Measurements from ENCODE around the gene ADGRE1.

Gene ADGRE1

DNA sequence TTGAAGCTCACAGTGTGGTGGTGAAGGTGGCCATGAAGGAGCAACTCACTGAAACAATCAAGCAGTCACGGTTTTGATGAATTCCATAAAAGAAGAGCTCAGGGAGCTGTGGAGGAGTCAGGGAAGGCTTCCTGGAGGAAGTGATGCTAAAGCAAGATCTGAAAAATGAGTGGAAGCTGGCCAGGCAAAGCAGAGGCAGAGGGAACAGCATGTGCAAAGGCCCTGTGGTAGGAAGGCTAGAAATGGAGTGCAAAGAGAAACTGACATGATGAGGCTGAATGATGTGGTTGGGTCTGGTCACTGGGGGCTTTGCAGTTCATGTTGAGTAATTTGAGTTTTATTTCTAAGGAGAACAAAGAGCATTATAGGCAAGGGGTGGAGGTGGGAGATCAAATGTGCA is 6.9 kb downstream of the ADGRE1 start:
- DNase-seq (ENCODE audit: low read depth), result no peak
- TF ChIP-seq, protein P1, sequence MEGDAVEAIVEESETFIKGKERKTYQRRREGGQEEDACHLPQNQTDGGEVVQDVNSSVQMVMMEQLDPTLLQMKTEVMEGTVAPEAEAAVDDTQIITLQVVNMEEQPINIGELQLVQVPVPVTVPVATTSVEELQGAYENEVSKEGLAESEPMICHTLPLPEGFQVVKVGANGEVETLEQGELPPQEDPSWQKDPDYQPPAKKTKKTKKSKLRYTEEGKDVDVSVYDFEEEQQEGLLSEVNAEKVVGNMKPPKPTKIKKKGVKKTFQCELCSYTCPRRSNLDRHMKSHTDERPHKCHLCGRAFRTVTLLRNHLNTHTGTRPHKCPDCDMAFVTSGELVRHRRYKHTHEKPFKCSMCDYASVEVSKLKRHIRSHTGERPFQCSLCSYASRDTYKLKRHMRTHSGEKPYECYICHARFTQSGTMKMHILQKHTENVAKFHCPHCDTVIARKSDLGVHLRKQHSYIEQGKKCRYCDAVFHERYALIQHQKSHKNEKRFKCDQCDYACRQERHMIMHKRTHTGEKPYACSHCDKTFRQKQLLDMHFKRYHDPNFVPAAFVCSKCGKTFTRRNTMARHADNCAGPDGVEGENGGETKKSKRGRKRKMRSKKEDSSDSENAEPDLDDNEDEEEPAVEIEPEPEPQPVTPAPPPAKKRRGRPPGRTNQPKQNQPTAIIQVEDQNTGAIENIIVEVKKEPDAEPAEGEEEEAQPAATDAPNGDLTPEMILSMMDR (conservative IDR thresholded peaks at IDR 0.05; ENCODE audit: low read depth, low read length), result no peak
- no peak overlapping the region for H3K4me3 ChIP-seq (ENCODE audit: low read depth, low read length)

DNA sequence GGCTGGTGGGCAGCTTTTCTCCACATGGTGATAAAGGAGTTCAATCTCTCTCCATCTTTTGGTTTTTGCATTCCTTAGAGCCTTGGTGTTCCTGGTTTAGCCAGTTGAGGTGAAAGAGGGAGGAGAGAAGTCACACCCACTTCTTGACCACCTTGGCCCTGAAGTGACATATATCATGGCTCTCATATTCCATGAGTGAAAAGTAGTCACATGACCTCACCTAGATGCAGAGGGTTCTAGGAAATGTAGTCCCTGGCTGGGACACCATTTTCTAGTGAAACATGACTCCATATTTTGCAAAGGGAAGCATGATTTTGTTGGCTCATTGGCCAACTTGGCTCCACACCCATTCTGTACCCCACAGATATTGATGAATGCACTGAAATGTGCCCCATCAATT is 16.1 kb downstream of the ADGRE1 start:
- no peak overlapping the region for H3K4me3 ChIP-seq (ENCODE audit: low read depth, low read length)
- DNase-seq (ENCODE audit: low read depth), result no peak
- TF ChIP-seq, protein P1 (conservative IDR thresholded peaks at IDR 0.05; ENCODE audit: low read depth, low read length), result no peak

DNA sequence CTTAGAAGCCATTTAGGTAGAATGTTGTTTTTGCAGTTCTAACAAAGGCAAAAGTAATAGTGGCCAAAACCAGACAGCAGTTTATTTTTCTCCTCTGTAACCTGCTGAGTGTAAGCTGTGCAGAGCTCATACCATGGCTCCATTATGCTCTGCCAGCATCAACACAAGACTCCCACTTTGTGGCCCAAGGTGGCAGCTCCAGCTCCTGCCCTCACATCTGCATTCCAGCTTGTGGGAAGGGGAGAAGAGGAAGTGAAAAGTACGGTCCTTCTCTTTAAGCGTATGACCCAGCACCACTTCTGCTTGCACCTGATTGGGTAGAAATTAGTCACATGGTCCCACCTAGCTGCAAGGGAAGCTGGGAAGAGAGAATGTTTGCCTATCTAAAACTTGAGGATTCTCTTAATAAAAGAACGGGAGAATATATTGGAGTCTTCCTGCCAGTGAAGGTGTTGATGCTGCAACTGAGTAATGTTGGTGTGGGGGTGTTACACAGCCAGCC is 19.2 kb downstream of the ADGRE1 start:
- TF ChIP-seq, protein P1 (conservative IDR thresholded peaks at IDR 0.05; ENCODE audit: low read depth, low read length), result no peak
- no peak overlapping the region for H3K4me3 ChIP-seq (ENCODE audit: low read depth, low read length)
- DNase-seq (ENCODE audit: low read depth), result no peak

DNA sequence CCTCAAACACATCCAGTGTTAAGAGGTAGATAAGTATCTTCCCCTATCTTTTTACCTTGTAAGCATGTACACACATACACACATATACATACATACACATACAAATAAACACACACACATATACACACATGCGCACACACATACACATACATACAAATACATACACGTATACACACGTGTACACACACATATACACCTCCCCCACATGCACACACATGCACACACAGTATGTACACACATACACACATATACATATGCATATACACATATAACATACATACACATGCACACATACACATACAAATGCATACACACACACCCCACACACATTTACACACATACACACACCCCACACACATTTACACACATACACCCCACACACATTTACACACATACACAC is 24.1 kb downstream of the ADGRE1 start:
- TF ChIP-seq, protein P1 (conservative IDR thresholded peaks at IDR 0.05; ENCODE audit: low read depth, low read length), result no peak

DNA sequence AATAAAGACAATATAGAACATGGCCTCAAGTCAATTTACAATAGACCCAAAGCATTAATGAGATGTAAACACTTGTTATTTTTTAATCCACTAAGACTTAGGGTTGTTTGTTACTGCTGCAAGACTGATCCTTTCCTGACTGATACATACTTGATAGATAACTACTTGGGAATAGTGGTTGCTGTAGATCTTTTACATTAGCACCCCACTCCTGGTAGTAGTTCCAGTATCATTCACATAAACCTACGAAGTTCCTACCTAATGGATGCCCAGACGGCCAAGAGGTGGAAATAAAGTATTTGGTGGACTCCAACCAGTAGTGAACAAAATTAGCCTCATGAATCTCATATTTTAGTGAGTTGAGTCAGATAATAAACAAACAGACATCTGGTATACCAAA is 26.9 kb downstream of the ADGRE1 start:
- no peak overlapping the region for H3K4me3 ChIP-seq (ENCODE audit: low read depth, low read length)
- no peak for DNase-seq (ENCODE audit: low read depth)
- TF ChIP-seq, protein P1 (conservative IDR thresholded peaks at IDR 0.05; ENCODE audit: low read depth, low read length), result no peak

More for the DNA sequence above, 24.1 kb downstream of the ADGRE1 start:
- no peak overlapping the region for H3K4me3 ChIP-seq (ENCODE audit: low read depth, low read length)
- DNase-seq (ENCODE audit: low read depth), result no peak

DNA sequence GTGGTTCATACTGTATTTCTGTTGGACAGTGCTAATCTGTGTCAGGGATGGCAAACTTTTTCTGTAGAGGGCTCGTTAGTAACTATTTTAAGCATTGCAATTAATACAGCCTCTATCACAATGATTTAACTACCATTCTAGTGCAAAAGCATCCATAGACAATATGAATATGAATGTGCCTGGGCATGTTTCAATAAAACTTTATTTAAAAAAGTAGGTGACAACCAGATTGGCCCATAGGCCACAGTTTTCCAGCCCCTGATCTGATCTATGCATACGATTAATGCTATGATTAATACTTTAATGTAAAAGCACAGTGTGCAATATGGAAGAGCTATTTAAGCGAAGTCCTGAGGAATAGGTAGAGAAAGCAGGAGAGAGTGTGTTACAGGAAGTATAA is 29.6 kb downstream of the ADGRE1 start:
- DNase-seq (ENCODE audit: low read depth), result no peak
- H3K4me3 ChIP-seq (ENCODE audit: low read depth, low read length), result no peak overlapping the region
- TF ChIP-seq, protein P1 (conservative IDR thresholded peaks at IDR 0.05; ENCODE audit: low read depth, low read length), result no peak

DNA sequence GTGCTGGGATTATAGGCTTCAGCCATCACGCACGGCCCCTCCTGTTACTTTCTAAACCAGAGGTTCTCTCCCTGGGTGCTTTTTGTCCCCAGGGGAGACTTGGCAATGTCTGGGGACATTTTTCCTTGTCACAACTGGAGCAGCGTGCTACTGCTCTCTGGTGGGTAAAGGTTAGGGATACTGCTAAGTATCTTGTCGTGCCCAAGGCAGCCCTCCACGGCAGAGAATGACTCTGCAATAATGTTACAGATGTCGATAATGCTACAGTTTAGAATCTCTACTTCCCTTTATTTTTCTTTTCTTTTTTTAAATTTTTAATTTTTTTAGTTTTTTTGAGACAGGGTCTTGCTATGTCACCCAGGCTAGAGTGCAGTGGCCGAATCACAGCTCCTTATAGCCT is 38.0 kb downstream of the ADGRE1 start:
- DNase-seq (ENCODE audit: low read depth), result no peak
- TF ChIP-seq, protein P1 (conservative IDR thresholded peaks at IDR 0.05; ENCODE audit: low read depth, low read length), result no peak
- no peak overlapping the region for H3K4me3 ChIP-seq (ENCODE audit: low read depth, low read length)

All from choroid plexus epithelial cell (primary cell).